Astrocyte (in vitro differentiated cells and primary cell): ENCODE results near the gene THRB. TPM values are rescaled to one million over a fixed set of nuclear protein-coding genes. Genes with fewer than 3 reads are reported as not detected.

Experiments
- DNase-seq: peaks from one replicate; pipeline ENCODE4 v3.0.0-alpha.2; 2010; ENCODE audit warnings: low read depth
- FAIRE-seq: peaks from 2 replicates; lab custom pipeline; 2011; peaks lifted over from hg19 to GRCh38; lab: Jason Lieb, UNC
- H2AFZ ChIP-seq: 2 replicates; pipeline ENCODE4 v1.6.0; 2012; ENCODE audit warnings: low read depth, low read length, inconsistent platforms
- H3K27ac ChIP-seq: 2 replicates; pipeline ENCODE4 v1.5.1; 2011; ENCODE audit warnings: low read depth, low read length, inconsistent platforms
- H3K27me3 ChIP-seq: 2 replicates; pipeline ENCODE4 v1.6.0; 2011; ENCODE audit warnings: low read length, inconsistent platforms; ENCODE audit not compliant: insufficient read depth
- H3K36me3 ChIP-seq: 2 replicates; pipeline ENCODE4 v1.5.1; 2011; ENCODE audit warnings: low read length, inconsistent platforms; ENCODE audit not compliant: insufficient read depth
- H3K4me1 ChIP-seq: 2 replicates; pipeline ENCODE4 v1.5.1; 2011; ENCODE audit warnings: low read length, inconsistent platforms; ENCODE audit not compliant: insufficient read depth
- H3K4me2 ChIP-seq: 2 replicates; pipeline ENCODE4 v1.6.0; 2012; ENCODE audit warnings: low read length, inconsistent platforms
- H3K4me3 ChIP-seq: 2 replicates; pipeline ENCODE4 v1.5.1; 2011; ENCODE audit warnings: low read depth, mild to moderate bottlenecking, low read length, inconsistent platforms; ENCODE audit not compliant: insufficient read depth
- H3K79me2 ChIP-seq: 2 replicates; pipeline ENCODE4 v1.6.0; 2012; ENCODE audit warnings: mild to moderate bottlenecking, low read length, inconsistent platforms; ENCODE audit not compliant: insufficient read depth
- H3K9ac ChIP-seq: 2 replicates; pipeline ENCODE4 v1.6.0; 2012; ENCODE audit warnings: mild to moderate bottlenecking, low read length, inconsistent platforms
- H3K9me3 ChIP-seq: 2 replicates; pipeline ENCODE4 v1.5.1; 2012; ENCODE audit warnings: low read depth, mild to moderate bottlenecking, low read length, inconsistent platforms; ENCODE audit not compliant: insufficient read depth
- H4K20me1 ChIP-seq: 2 replicates; pipeline ENCODE4 v1.6.0; 2012; ENCODE audit warnings: low read length, inconsistent platforms; ENCODE audit not compliant: insufficient read depth
- H3K27ac Mint-ChIP-seq: one replicate; pipeline ENCODE4 v1.8.0; 2021; ENCODE audit warnings: mild to moderate bottlenecking, mixed read lengths; ENCODE audit not compliant: unreplicated experiment
- H3K27me3 Mint-ChIP-seq: one replicate; pipeline ENCODE4 v1.8.0; 2021; ENCODE audit warnings: low read depth, mixed read lengths; ENCODE audit not compliant: unreplicated experiment
- H3K36me3 Mint-ChIP-seq: one replicate; pipeline ENCODE4 v1.8.0; 2021; ENCODE audit warnings: low read depth, mixed read lengths; ENCODE audit not compliant: unreplicated experiment
- H3K4me1 Mint-ChIP-seq: one replicate; pipeline ENCODE4 v1.8.0; 2021; ENCODE audit warnings: low read depth, mixed read lengths; ENCODE audit not compliant: unreplicated experiment
- H3K4me3 Mint-ChIP-seq: one replicate; pipeline ENCODE4 v1.8.0; 2021; ENCODE audit warnings: mild to moderate bottlenecking, moderate library complexity, mixed read lengths; ENCODE audit not compliant: unreplicated experiment
- H3K9me3 Mint-ChIP-seq: one replicate; pipeline ENCODE4 v1.8.0; 2021; ENCODE audit warnings: mild to moderate bottlenecking, mixed read lengths; ENCODE audit not compliant: unreplicated experiment
- CTCF ChIP-seq: IDR thresholded peaks from 2 replicates; pipeline ENCODE4 v1.5.1; 2011; ENCODE audit warnings: low read depth, mild to moderate bottlenecking, inconsistent platforms, low read length, moderate library complexity; ENCODE audit not compliant: insufficient read depth
- EZH2 ChIP-seq: IDR thresholded peaks from 2 replicates; pipeline ENCODE4 v1.6.1; 2012; ENCODE audit warnings: mild to moderate bottlenecking, low read length, inconsistent platforms; ENCODE audit not compliant: insufficient read depth
- total RNA-seq: library from RNA; stranded (reverse); gene quantifications from 2 replicates; pipeline ENCODE4 v1.2.1, GENCODE V29; 2021

The THRB gene
- total RNA-seq, 1 donor from 2014 or later = 8.5 TPM

GRCh38 chr3:24493746-24494617 lies 668 bp downstream of the THRB start:
- H3K27me3 Mint-ChIP-seq = peaks cover 31% of the 10 kb centered on the region
- H3K4me1 Mint-ChIP-seq = peaks cover 5% of the 10 kb centered on the region
- Histone ChIP-seq H3K27me3 (peaks cover 31% of the 10 kb centered on the region), H3K79me2 (no peaks in the 10 kb centered on the region), H3K36me3 (no peaks in the 10 kb centered on the region), H3K9ac (peak overlapping the region; percentile 24), H2AFZ (peak overlapping the region; percentile 79), H3K4me2 (peak overlapping the region; percentile 88), H3K4me3 (peak overlapping the region; percentile 51), H3K4me1 (peaks cover 4% of the 10 kb centered on the region), H3K27ac (no peak overlapping the region), H4K20me1 (no peaks in the 10 kb centered on the region), H3K9me3 (no peaks in the 10 kb centered on the region)
- peak overlapping the region; percentile 98 for H3K4me3 Mint-ChIP-seq
- TF ChIP-seq CTCF (no peak), EZH2 (peak; percentile 61)
- FAIRE-seq (no peak), DNase-seq (no peak)
- H3K27ac Mint-ChIP-seq = peak overlapping the region; percentile 89
- no peaks in the 10 kb centered on the region for H3K9me3 Mint-ChIP-seq
- no peaks in the 10 kb centered on the region for H3K36me3 Mint-ChIP-seq

GRCh38 chr3:24492971-24493551 lies 1.6 kb downstream of the THRB start:
- Histone ChIP-seq H3K9me3 (no peaks in the 10 kb centered on the region), H3K4me2 (no peak overlapping the region), H4K20me1 (no peaks in the 10 kb centered on the region), H3K36me3 (no peaks in the 10 kb centered on the region), H3K4me3 (no peak overlapping the region), H3K79me2 (no peaks in the 10 kb centered on the region), H2AFZ (no peak overlapping the region), H3K9ac (no peak overlapping the region), H3K27ac (no peak overlapping the region), H3K27me3 (peaks cover 31% of the 10 kb centered on the region), H3K4me1 (peaks cover 4% of the 10 kb centered on the region)
- TF ChIP-seq EZH2 = no peak
- TF ChIP-seq CTCF = no peak
- Mint-ChIP-seq H3K4me1 (peaks cover 6% of the 10 kb centered on the region), H3K9me3 (no peaks in the 10 kb centered on the region), H3K4me3 (peak overlapping the region; percentile 98), H3K36me3 (no peaks in the 10 kb centered on the region), H3K27me3 (peaks cover 31% of the 10 kb centered on the region), H3K27ac (peak overlapping the region; percentile 4)
- no peak for FAIRE-seq
- DNase-seq = no peak

- Histone ChIP-seq H3K4me2 (no peak overlapping the region), H3K9me3 (no peaks in the 10 kb centered on the region), H3K36me3 (no peaks in the 10 kb centered on the region), H3K27ac (no peak overlapping the region), H3K9ac (no peak overlapping the region), H3K27me3 (peaks cover 31% of the 10 kb centered on the region), H2AFZ (no peak overlapping the region), H3K79me2 (no peaks in the 10 kb centered on the region), H3K4me1 (no peaks in the 10 kb centered on the region), H4K20me1 (no peaks in the 10 kb centered on the region), H3K4me3 (no peak overlapping the region)
- Mint-ChIP-seq H3K27ac (no peak overlapping the region), H3K4me3 (no peak overlapping the region), H3K9me3 (no peaks in the 10 kb centered on the region), H3K36me3 (no peaks in the 10 kb centered on the region), H3K27me3 (peaks cover 31% of the 10 kb centered on the region), H3K4me1 (peaks cover 14% of the 10 kb centered on the region)
- TF ChIP-seq EZH2 = no peak
- DNase-seq (no peak), FAIRE-seq (no peak)
Measured at GRCh38 chr3:24490151-24490550, 4.5 kb downstream of the THRB start.
